ENCODE data around the gene SLC10A3. TPM values are rescaled to one million over a fixed set of nuclear protein-coding genes. Genes with fewer than 3 reads are reported as not detected.

Gene SLC10A3
- total RNA-seq, 1 experiment from 2014 or later, result 13.2 TPM

Other genes starting within 250 kb of the SLC10A3 start
- not detected in 2 replicates for gene OPN1MW3, start 233.0 kb downstream of the SLC10A3 start, total RNA-seq (2014; rRNA removed; shearing (Covaris generic))
- gene TEX28, start 195.5 kb downstream of the SLC10A3 start, total RNA-seq (2014; rRNA removed; shearing (Covaris generic)), result not detected in 2 replicates
- 1.1 TPM in 1 of 2 replicates, not detected in the other for gene TKTL1, start 194.8 kb downstream of the SLC10A3 start, total RNA-seq (2014; rRNA removed; shearing (Covaris generic))
- 142 and 173 TPM in 2 replicates for gene FLNA, start 116.0 kb downstream of the SLC10A3 start, total RNA-seq (2014; rRNA removed; shearing (Covaris generic))
- 40.1 and 41.3 TPM in 2 replicates for gene EMD, start 111.3 kb downstream of the SLC10A3 start, total RNA-seq (2014; rRNA removed; shearing (Covaris generic))
- 3,093 and 3,558 TPM in 2 replicates for gene RPL10, start 92.3 kb downstream of the SLC10A3 start, total RNA-seq (2014; rRNA removed; shearing (Covaris generic))
- gene DNASE1L1, start 81.4 kb downstream of the SLC10A3 start, total RNA-seq (2014; rRNA removed; shearing (Covaris generic)), result 20.9 and 21.7 TPM in 2 replicates
- gene TAFAZZIN, start 79.1 kb downstream of the SLC10A3 start, total RNA-seq (2014; rRNA removed; shearing (Covaris generic)), result 8.1 and 12.1 TPM in 2 replicates
- 30.4 and 32.0 TPM in 2 replicates for gene ATP6AP1, start 62.0 kb downstream of the SLC10A3 start, total RNA-seq (2014; rRNA removed; shearing (Covaris generic))
- 66.8 and 75.8 TPM in 2 replicates for gene GDI1, start 53.5 kb downstream of the SLC10A3 start, total RNA-seq (2014; rRNA removed; shearing (Covaris generic))
- gene FAM50A, start 46.5 kb downstream of the SLC10A3 start, total RNA-seq (2014; rRNA removed; shearing (Covaris generic)), result 44.2 and 48.7 TPM in 2 replicates
- 2.3 and 12.8 TPM in 2 replicates for gene PLXNA3, start 32.3 kb downstream of the SLC10A3 start, total RNA-seq (2014; rRNA removed; shearing (Covaris generic))
- gene LAGE3, start 11.3 kb downstream of the SLC10A3 start, total RNA-seq (2014; rRNA removed; shearing (Covaris generic)), result 20.6 and 21.0 TPM in 2 replicates
- gene UBL4A, start 4.0 kb downstream of the SLC10A3 start, total RNA-seq (2014; rRNA removed; shearing (Covaris generic)), result 39.4 and 40.8 TPM in 2 replicates
- 12.2 and 13.6 TPM in 2 replicates for gene FAM3A, start 25.6 kb upstream of the SLC10A3 start, total RNA-seq (2014; rRNA removed; shearing (Covaris generic))
- 19.4 and 21.9 TPM in 2 replicates for gene G6PD, start 56.2 kb upstream of the SLC10A3 start, total RNA-seq (2014; rRNA removed; shearing (Covaris generic))
- gene IKBKG, start 57.0 kb upstream of the SLC10A3 start, total RNA-seq (2014; rRNA removed; shearing (Covaris generic)), result 9.5 and 10.5 TPM in 2 replicates
- not detected in 2 replicates for gene CTAG1A, start 94.5 kb upstream of the SLC10A3 start, total RNA-seq (2014; rRNA removed; shearing (Covaris generic))
- gene CTAG1B, start 128.7 kb upstream of the SLC10A3 start, total RNA-seq (2014; rRNA removed; shearing (Covaris generic)), result not detected in 2 replicates
- 4.1 and 4.2 TPM in 2 replicates for gene CTAG2, start 162.9 kb upstream of the SLC10A3 start, total RNA-seq (2014; rRNA removed; shearing (Covaris generic))